ENCODE measurements around the gene MOSMO.

DNA sequence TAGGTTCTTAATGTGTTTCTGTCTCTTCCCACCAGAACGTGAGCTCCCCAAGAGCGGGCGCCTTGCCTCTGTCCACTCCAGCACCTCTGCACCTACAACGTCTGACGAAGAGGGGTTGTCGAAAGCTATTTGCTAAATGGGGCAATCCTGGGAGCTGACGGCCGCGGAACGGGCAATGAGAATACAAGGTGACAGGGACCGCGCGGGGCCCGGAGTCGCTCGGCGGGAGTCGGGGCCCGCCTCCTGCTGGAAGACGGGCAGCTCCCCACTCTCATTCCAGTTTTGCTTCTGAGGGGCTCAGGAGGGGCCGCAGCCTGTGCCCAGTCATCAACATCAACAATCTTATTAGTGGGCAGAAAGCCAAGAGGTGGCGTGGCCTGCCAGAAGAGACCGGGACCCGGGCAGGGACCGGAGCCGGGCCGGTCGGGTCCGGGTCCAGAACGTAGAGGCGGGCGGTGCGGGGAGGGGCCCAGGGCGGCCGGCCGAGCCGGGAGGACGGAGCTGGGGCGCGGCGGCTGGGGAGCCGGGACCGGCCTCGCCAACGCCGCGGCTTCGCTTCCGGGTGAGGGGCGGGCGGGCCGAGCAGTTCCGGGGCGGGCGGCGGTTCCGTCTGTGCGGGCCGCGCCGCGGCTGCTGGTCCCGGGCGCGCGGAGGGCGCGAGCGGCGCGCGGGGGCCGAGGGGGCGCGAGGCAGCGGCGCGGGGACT is at the start of gene MOSMO:
- TF ChIP-seq, protein P1, sequence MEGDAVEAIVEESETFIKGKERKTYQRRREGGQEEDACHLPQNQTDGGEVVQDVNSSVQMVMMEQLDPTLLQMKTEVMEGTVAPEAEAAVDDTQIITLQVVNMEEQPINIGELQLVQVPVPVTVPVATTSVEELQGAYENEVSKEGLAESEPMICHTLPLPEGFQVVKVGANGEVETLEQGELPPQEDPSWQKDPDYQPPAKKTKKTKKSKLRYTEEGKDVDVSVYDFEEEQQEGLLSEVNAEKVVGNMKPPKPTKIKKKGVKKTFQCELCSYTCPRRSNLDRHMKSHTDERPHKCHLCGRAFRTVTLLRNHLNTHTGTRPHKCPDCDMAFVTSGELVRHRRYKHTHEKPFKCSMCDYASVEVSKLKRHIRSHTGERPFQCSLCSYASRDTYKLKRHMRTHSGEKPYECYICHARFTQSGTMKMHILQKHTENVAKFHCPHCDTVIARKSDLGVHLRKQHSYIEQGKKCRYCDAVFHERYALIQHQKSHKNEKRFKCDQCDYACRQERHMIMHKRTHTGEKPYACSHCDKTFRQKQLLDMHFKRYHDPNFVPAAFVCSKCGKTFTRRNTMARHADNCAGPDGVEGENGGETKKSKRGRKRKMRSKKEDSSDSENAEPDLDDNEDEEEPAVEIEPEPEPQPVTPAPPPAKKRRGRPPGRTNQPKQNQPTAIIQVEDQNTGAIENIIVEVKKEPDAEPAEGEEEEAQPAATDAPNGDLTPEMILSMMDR (IDR thresholded peaks at IDR 0.05; ENCODE audit: insufficient read depth, low read length): no peak
- TF ChIP-seq POLR2AphosphoS5 (IDR thresholded peaks at IDR 0.05; ENCODE audit: low read depth): no peak
- TF ChIP-seq, protein P2, sequence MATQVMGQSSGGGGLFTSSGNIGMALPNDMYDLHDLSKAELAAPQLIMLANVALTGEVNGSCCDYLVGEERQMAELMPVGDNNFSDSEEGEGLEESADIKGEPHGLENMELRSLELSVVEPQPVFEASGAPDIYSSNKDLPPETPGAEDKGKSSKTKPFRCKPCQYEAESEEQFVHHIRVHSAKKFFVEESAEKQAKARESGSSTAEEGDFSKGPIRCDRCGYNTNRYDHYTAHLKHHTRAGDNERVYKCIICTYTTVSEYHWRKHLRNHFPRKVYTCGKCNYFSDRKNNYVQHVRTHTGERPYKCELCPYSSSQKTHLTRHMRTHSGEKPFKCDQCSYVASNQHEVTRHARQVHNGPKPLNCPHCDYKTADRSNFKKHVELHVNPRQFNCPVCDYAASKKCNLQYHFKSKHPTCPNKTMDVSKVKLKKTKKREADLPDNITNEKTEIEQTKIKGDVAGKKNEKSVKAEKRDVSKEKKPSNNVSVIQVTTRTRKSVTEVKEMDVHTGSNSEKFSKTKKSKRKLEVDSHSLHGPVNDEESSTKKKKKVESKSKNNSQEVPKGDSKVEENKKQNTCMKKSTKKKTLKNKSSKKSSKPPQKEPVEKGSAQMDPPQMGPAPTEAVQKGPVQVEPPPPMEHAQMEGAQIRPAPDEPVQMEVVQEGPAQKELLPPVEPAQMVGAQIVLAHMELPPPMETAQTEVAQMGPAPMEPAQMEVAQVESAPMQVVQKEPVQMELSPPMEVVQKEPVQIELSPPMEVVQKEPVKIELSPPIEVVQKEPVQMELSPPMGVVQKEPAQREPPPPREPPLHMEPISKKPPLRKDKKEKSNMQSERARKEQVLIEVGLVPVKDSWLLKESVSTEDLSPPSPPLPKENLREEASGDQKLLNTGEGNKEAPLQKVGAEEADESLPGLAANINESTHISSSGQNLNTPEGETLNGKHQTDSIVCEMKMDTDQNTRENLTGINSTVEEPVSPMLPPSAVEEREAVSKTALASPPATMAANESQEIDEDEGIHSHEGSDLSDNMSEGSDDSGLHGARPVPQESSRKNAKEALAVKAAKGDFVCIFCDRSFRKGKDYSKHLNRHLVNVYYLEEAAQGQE (IDR thresholded peaks at IDR 0.05; ENCODE audit: insufficient replicate concordance, low read depth): peak; percentile 89

All from HL-60 (cell line).